K562 (cell line): Measurements from ENCODE around the gene CYB5R3. TPM values are rescaled to one million over a fixed set of nuclear protein-coding genes. Genes with fewer than 3 reads are reported as not detected.

ENCODE experiments used
- CREBBP ChIP-seq: IDR thresholded peaks from one replicate; pipeline ENCODE4 v1.6.1; 2012; ENCODE audit warnings: low read depth, mild to moderate bottlenecking, control low read depth, inconsistent platforms, low read length
- KDM5B ChIP-seq: fragments of 200-600 bp; sonication (generic); IDR thresholded peaks from 2 replicates; pipeline ENCODE4 v1.6.1; 2012; ENCODE audit warnings: low read depth, mild to moderate bottlenecking, moderate library complexity, low read length, control low read depth, inconsistent platforms; ENCODE audit not compliant: insufficient replicate concordance
- MCM7 ChIP-seq, 2 experiments: fragments of 450-650 bp; IDR thresholded peaks; 2 replicates each; pipeline ENCODE4 v1.6.1; 2016 to 2018
- POLR2AphosphoS5 ChIP-seq: IDR thresholded peaks from 2 replicates; pipeline ENCODE4 v1.6.1; 2011; ENCODE audit warnings: mild to moderate bottlenecking, low read depth, low read length, moderate library complexity; ENCODE audit not compliant: control insufficient read depth, insufficient read depth
- RBFOX2 ChIP-seq: fragments of 200-400 bp; formaldehyde crosslinking; IDR thresholded peaks from 2 replicates; pipeline ENCODE4 v1.6.1; 2017; ENCODE audit warnings: low read depth, mild to moderate bottlenecking, low read length, moderate library complexity
- RNF2 ChIP-seq: sonication (generic); IDR thresholded peaks from 2 replicates; pipeline ENCODE4 v1.6.1; 2016
- SAFB ChIP-seq: fragments of 200-400 bp; formaldehyde crosslinking; IDR thresholded peaks from 2 replicates; pipeline ENCODE4 v1.6.1; 2017; ENCODE audit warnings: low read depth, low read length, borderline replicate concordance
- SNRNP70 ChIP-seq: fragments of 200-400 bp; formaldehyde crosslinking; optimal IDR thresholded peaks from 2 replicates; pipeline ENCODE3; 2017; ENCODE audit warnings: low read depth, low read length
- TFAM ChIP-seq: fragments of 250-450 bp; sonication (Bioruptor Pico); conservative IDR thresholded peaks from 2 replicates; pipeline ENCODE4 v1.5.0; 2021; ENCODE audit warnings: mild to moderate bottlenecking, moderate library complexity
- ZBTB7A ChIP-seq: IDR thresholded peaks from 2 replicates; pipeline ENCODE4 v1.6.1; 2011; ENCODE audit warnings: low read depth, mild to moderate bottlenecking, low read length, moderate library complexity, borderline replicate concordance; ENCODE audit not compliant: control insufficient read depth
- polyA plus RNA-seq, 8 experiments: library from polyadenylated mRNA; depleted of rRNA in 4 of 8; stranded (reverse) in 5 of 8; unstranded in 3 of 8; fragments of >200 nt; fragmentation: Nextera tagmentation in 2 of 8; fragmentation: Illumina TruSeq in 1 of 8; extraction: Ambion mirVana in 2 of 8; extraction: Trizol in 1 of 8; gene quantifications; 2 replicates each; pipeline versions ENCODE4 v1.2.1 to v1.2.3, GENCODE V29; 2011 to 2014; ENCODE audit warnings: inconsistent platforms in 1 of 8, missing spikeins in 1 of 8
- total RNA-seq, 7 experiments: library from RNA; depleted of rRNA in 6 of 7; stranded (reverse); fragments of >200 nt in 6 of 7; fragmentation: Illumina TruSeq in 2 of 7; extraction: Trizol in 2 of 7; gene quantifications; 2 replicates each; pipeline versions ENCODE4 v1.2.1 to v1.2.3, GENCODE V29; 2011 to 2021; ENCODE audit warnings: low replicate concordance in 1 of 7
- TF ChIP-seq, protein P1 (sequence below): fragments of 450-650 bp; formaldehyde crosslinking; IDR thresholded peaks from 2 replicates; pipeline ENCODE4 v1.4.0; 2020; ENCODE audit warnings: mild to moderate bottlenecking, moderate library complexity
- TF ChIP-seq, protein P2 (sequence below): fragments of 250-450 bp; sonication (Bioruptor Pico); IDR thresholded peaks from 2 replicates; pipeline ENCODE4 v1.6.1; 2021; ENCODE audit warnings: mild to moderate bottlenecking
- TF ChIP-seq, protein P3 (sequence below), 3 experiments: IDR thresholded peaks in 2 of 3; conservative IDR thresholded peaks in 1 of 3; 2 replicates each; pipeline ENCODE4 v1.5.1; 2011 to 2012; ENCODE audit warnings: low read length in 3 of 3, mild to moderate bottlenecking in 3 of 3, control low read depth in 2 of 3, improper control_type of control experiment in 1 of 3, inconsistent platforms in 1 of 3, low read depth in 1 of 3, mixed read lengths in 1 of 3, moderate library complexity in 1 of 3; ENCODE audit not compliant: insufficient read depth in 2 of 3

CYB5R3 gene
- total and polyA plus RNA-seq, 9 of the 15 experiments (the other 6 are each of a cell fraction or from before 2014, with no cell fraction given) = 1.4 to 66.8 (median 23.4) TPM

DNA sequence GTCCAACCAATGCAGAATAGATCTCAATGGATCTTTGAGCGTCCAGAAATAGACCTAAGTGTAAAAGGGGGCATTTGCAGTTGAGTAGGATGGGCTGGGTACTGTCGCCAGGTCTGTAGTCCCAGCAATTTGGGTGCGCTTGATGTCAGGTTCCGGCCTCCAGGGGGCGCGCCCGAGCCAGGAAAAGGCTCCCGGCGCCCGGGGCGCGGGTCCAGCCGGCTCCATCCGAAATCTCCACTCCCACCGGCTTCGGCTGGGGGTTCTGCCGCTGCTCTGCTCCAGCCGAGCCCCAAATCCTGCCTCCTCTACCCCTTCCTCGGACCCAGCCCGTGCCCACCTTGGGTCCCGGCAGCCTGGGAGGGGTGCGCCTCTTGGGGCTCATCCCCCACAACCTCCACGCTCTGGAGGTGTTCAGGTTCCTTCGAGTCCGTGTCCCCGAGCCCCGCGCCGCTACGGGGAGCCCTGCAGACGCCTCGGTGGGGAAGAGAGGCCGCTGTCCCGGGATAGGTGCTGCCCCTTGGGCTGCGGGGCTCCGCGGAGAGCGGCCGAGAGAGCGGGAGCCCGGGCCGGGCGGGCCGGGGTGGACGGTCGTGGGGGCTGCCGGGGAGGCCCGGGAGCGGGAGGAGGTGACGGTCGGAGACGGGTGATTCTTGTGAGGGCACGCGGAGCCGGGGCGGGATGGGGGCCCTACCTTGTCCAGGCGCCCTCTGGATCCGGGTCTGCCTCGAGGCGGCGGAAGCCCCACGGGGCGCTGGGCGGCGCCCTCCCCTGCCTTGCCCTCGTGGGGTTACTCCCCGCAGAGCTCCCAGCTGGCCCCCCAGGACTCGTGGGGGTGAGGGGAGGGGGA lies 13.0 kb upstream of the CYB5R3 start (continued):
- peak; percentile 54 for TF ChIP-seq KDM5B
- TF ChIP-seq CREBBP = no peak
- no peak for TF ChIP-seq RNF2
- no peak for TF ChIP-seq TFAM (CRISPR knock-in tag)
- TF ChIP-seq, protein P1, sequence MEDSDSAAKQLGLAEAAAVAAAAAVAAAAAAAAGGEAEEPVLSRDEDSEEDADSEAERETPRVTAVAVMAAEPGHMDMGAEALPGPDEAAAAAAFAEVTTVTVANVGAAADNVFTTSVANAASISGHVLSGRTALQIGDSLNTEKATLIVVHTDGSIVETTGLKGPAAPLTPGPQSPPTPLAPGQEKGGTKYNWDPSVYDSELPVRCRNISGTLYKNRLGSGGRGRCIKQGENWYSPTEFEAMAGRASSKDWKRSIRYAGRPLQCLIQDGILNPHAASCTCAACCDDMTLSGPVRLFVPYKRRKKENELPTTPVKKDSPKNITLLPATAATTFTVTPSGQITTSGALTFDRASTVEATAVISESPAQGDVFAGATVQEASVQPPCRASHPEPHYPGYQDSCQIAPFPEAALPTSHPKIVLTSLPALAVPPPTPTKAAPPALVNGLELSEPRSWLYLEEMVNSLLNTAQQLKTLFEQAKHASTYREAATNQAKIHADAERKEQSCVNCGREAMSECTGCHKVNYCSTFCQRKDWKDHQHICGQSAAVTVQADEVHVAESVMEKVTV (CRISPR knock-in tag) = peak; percentile 55
- no peak for TF ChIP-seq MCM7 (IDR thresholded peaks at IDR 0.05)
- peak; percentile 79 for TF ChIP-seq RBFOX2
- TF ChIP-seq POLR2AphosphoS5 = no peak
- peak; percentile 14; the same call in 1 of the 2 replicates for TF ChIP-seq ZBTB7A
- TF ChIP-seq SNRNP70 = no peak
- TF ChIP-seq, protein P2, sequence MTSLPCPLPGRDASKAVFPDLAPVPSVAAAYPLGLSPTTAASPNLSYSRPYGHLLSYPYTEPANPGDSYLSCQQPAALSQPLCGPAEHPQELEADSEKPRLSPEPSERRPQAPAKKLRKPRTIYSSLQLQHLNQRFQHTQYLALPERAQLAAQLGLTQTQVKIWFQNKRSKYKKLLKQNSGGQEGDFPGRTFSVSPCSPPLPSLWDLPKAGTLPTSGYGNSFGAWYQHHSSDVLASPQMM = no peak
- TF ChIP-seq, protein P3, sequence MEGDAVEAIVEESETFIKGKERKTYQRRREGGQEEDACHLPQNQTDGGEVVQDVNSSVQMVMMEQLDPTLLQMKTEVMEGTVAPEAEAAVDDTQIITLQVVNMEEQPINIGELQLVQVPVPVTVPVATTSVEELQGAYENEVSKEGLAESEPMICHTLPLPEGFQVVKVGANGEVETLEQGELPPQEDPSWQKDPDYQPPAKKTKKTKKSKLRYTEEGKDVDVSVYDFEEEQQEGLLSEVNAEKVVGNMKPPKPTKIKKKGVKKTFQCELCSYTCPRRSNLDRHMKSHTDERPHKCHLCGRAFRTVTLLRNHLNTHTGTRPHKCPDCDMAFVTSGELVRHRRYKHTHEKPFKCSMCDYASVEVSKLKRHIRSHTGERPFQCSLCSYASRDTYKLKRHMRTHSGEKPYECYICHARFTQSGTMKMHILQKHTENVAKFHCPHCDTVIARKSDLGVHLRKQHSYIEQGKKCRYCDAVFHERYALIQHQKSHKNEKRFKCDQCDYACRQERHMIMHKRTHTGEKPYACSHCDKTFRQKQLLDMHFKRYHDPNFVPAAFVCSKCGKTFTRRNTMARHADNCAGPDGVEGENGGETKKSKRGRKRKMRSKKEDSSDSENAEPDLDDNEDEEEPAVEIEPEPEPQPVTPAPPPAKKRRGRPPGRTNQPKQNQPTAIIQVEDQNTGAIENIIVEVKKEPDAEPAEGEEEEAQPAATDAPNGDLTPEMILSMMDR (IDR thresholded peaks at IDR 0.05 in 2 of 3, conservative IDR thresholded peaks at IDR 0.05 in 1 of 3; ENCODE audit: insufficient read depth in 2 of 3, low read depth in 1 of 3, low read length in 3 of 3) = peak; percentile 73 to 78 (median 76)
- peak; percentile 41; the same call in 1 of the 2 replicates for TF ChIP-seq SAFB
